Stimulated activated CD4-positive, alpha-beta T cell treated with anti-CD3 and anti-CD28 coated beads, Interleukin-12 subunit alpha, Interleukin-12 subunit beta, amount 100 ng/mL, for 48 hours (primary cell): Measurements from ENCODE around the gene SMIM35.

ENCODE experiments used
- DNase-seq, 3 donors: peaks; one replicate each; pipeline ENCODE4 v3.0.0-alpha.2; 2020; ENCODE audit warnings: low read depth in 2 of 3, low spot score in 1 of 3

The SMIM35 gene

GRCh38 chr11:118111019-118111743 lies 24.4 kb upstream of the SMIM35 start:
- DNase-seq, result no peak

- no peak for DNase-seq
Observed at GRCh38 chr11:118109231-118109630, 22.5 kb upstream of the SMIM35 start.

GRCh38 chr11:118108513-118108912 lies 21.8 kb upstream of the SMIM35 start:
- no peak for DNase-seq

- DNase-seq, result no peak
Observed at GRCh38 chr11:118106789-118107335, 20.1 kb upstream of the SMIM35 start.

GRCh38 chr11:118105657-118106305 lies 19.0 kb upstream of the SMIM35 start:
- DNase-seq, result no peak

- DNase-seq, result no peak
Observed at GRCh38 chr11:118104491-118104890, 17.7 kb upstream of the SMIM35 start.

GRCh38 chr11:118102721-118103261 lies 16.0 kb upstream of the SMIM35 start:
- DNase-seq, result no peak

GRCh38 chr11:118100691-118101232 lies 14.0 kb upstream of the SMIM35 start:
- DNase-seq, result no peak

GRCh38 chr11:118099838-118100556 lies 13.2 kb upstream of the SMIM35 start:
- DNase-seq, result no peak

- DNase-seq, result no peak
Observed at GRCh38 chr11:118098996-118099837, 12.5 kb upstream of the SMIM35 start.

- DNase-seq, result no peak
Observed at GRCh38 chr11:118095967-118096367, 9.2 kb upstream of the SMIM35 start.

GRCh38 chr11:118095493-118095892 lies 8.7 kb upstream of the SMIM35 start:
- no peak for DNase-seq

- no peak for DNase-seq
Observed at GRCh38 chr11:118092907-118093571, 6.3 kb upstream of the SMIM35 start.

- DNase-seq, result no peak
Observed at GRCh38 chr11:118091690-118092089, 4.9 kb upstream of the SMIM35 start.

GRCh38 chr11:118090545-118091162 lies 3.9 kb upstream of the SMIM35 start:
- DNase-seq, result no peak

- no peak for DNase-seq
Observed at GRCh38 chr11:118088531-118088930, 1.8 kb upstream of the SMIM35 start.

- no peak for DNase-seq
Observed at GRCh38 chr11:118087931-118088330, 1.2 kb upstream of the SMIM35 start.

GRCh38 chr11:118084656-118085055 lies 2.1 kb downstream of the SMIM35 start:
- DNase-seq, result no peak

- no peak for DNase-seq
Observed at GRCh38 chr11:118084247-118084646, 2.5 kb downstream of the SMIM35 start.
